Stimulated activated CD8-positive, alpha-beta memory T cell treated with anti-CD3 and anti-CD28 coated beads, Interleukin-12 subunit alpha, Interleukin-12 subunit beta, amount 100 ng/mL, for 24 hours (primary cell): Measurements from ENCODE around the gene CMPK2.
"Not testable (repeated sequence)": the region's sequence is repeated elsewhere in the genome, so short reads cannot be mapped to it uniquely, and the experiment has no call there.

ENCODE experiments used
- DNase-seq: peaks from one replicate; pipeline ENCODE4 v3.0.0-alpha.2; 2020; ENCODE audit errors: extremely low read depth

Gene CMPK2

DNA sequence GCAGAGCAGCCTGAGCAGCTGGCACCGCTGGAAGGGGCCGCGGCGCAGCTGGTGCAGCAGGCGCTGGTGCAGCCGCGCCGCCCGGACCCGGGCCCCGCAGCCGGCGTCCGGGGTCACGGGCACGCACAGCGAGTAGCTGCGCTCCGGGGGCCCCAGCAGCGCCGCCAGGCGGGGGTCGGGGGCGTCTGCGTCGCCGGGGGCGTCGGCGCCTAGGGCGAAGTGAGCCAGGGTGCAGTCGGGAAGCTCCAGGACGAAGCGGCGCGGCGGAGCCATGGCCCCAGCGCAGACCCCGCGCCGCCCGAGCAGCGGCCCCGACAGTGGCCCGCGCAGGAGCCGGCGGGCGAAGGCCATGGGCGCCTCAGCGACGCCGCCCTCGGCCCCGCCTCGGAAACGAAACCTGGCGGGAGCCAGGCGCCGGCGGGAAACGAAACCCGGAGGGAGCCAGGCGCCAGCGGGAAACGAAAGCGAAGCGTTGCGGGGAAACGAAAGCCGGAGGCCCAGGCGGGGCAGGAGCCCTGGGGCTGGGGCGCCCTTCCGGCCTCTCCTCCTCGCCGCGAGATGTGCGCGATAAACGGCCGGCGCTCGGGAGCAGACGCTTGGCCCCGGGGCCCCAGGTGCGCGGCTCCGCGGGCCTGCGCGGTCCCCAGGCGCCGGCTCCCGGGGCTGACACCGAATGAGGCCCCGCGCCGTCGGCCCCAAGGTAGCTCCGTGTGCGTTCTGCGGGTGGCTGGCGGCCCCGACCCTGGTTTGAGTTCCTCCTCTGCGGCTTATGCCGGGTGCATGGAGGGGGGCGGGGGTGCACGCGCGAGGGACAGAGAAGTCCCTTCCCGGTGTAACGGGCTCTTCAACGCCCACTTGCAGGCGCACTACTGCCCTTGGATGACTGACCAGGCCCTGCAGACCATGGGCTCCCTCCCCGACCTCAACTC lies at the start of gene CMPK2:
Gene CMPK2, minus strand, starts transcription at position 562 of the 929 bp plus-strand sequence. Its CDS starts 211 bp downstream, at position 351.
- DNase-seq = peak; percentile 38

- no peak for DNase-seq
Measured at GRCh38 chr2:6915399-6915798, 49.7 kb upstream of the CMPK2 start.

GRCh38 chr2:6914828-6915227 lies 49.1 kb upstream of the CMPK2 start:
- no peak for DNase-seq

DNA sequence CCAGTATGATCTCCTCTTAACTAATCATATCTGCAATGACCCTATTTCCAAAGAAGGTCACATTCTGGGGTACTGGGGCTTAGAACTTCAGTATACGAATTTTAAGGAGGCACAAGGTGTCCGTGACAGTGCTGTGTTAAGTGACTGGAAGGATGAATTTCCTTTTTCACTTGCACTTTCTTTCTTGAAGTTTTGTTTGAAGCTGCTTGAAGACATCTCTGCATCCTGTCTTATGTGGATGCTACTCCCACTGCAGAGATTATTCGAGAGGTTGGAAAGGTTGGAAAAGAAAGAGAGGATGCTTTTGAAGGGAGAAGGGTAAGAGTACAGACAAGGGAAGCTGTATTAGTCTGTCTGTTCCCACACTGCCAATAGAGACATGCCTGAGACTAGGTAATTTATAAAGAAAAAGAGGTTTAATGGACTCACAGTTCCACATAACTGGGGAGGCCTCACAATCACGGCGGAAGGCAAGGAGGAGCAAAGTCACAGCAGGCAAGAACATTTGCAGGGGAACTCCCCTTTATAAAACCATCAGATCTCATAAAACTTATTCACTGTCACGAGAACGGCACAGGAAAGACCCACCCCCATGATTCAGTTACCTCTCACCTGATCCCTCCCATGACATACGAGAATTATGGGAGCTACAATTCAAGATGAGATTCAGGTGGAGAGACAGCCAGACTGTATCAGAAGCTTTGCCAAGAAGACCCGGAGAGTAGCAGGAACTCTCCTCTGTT lies 47.9 kb upstream of the CMPK2 start:
- DNase-seq = no peak

GRCh38 chr2:6911721-6912120 lies 46.0 kb upstream of the CMPK2 start:
- DNase-seq = no peak

DNA sequence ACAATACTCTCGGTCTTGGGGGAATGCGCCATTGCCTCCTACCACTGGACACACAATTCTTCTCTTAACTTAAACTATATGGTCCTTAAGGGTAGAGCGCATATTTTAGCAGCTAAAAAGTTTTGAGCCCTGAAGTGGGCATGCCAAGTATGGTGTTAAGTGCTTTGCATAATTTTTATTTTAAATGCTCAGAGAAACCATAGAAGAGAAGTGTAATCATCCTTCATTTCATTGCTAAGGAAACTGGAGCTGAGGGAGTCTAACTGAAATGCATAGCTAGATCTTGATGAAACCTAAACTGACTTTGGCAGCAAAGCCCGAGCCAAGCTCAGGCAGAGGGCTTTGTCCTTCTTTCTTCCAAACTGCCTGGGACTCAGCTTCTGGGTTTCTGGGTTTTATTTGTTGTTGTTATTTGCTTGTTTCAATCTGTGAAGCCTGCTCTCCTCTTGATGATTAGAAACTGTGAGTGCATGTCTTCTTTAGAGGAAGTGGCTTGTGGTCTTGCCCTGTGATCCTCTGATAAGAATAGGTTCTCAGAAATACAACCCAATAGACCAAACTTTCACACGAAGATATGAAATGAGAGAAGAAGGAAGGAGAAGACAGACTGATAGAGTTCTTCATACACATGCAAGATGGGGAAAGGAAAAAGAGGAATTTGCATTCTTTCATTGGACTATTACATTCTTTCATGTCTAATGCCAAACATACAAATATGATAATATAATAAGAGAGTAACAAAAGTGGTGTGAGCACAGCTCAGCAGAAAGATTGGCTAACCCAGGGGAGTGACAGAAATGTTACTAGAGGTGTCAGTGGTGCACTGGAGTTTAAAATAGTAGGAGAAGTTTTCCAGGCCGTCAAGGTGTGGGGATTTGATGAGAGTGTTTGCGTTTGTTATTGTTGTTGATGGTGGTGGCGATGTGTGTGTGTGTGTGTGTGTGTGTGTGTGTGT lies 44.0 kb upstream of the CMPK2 start:
- DNase-seq = no peak

- DNase-seq = no peak
Measured at GRCh38 chr2:6908291-6908690, 42.6 kb upstream of the CMPK2 start.

- no peak for DNase-seq
Measured at GRCh38 chr2:6906165-6906741, 40.5 kb upstream of the CMPK2 start.

DNA sequence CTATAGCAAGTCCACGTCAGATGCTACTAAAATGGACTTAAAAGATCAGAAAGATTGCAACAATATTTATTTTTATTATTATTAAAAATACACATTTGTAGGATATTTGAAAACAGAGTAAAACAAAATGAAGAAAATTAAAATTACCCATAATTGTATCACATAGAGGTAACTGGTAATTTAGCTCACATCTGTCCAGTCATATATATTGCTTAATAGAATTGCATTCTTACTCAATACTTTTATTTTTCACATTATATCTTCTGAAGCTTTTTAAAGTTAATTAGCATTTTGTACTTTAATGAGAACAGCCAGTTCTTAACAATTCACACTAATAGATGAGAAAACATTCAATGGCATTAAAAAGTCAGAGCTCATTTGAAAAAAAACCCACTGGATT lies 40.0 kb upstream of the CMPK2 start:
- no peak for DNase-seq

DNA sequence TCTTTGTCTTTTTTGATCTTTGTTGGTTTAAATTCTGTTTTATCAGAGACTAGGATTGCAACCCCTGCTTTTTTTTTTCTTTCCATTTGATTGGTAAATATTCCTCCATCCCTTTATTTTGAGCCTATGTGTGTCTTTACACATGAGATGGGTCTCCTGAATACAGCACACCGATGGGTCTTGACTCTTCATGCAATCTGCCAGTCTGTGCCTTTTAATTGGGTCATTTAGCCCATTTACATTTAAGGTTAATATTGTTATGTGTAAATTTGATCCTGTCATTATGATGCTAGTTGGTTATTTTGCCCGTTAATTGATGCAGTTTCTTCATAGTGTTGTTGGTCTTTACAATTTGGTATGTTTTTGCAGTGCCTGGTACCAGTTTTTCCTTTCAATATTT lies 36.9 kb upstream of the CMPK2 start:
- DNase-seq = not testable (repeated sequence)

GRCh38 chr2:6896930-6897759 lies 31.4 kb upstream of the CMPK2 start:
- DNase-seq = no peak

GRCh38 chr2:6893876-6894482 lies 28.3 kb upstream of the CMPK2 start:
- DNase-seq = no peak

GRCh38 chr2:6888724-6889123 lies 23.0 kb upstream of the CMPK2 start:
- no peak for DNase-seq

- DNase-seq = no peak
Measured at GRCh38 chr2:6887751-6888192, 22.1 kb upstream of the CMPK2 start.

DNA sequence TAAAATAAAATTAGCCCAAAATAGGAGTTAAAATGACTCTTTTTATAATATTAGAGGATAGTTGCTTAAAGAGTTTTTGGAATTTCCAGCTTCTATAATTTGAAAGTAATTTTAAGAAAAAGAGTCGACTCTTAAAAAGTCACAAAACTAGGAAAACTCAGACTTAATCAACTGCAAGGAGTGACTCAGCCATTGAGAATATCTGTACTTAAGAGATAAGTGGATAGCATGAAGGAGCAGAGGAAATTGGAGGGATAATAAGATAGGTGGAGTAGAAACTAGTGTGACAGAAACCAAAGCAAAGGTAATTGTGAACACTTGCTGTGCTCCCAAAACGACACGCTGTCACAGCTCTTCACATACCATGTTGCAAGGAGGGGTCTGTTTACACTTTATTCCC lies 20.3 kb upstream of the CMPK2 start:
- no peak for DNase-seq

DNA sequence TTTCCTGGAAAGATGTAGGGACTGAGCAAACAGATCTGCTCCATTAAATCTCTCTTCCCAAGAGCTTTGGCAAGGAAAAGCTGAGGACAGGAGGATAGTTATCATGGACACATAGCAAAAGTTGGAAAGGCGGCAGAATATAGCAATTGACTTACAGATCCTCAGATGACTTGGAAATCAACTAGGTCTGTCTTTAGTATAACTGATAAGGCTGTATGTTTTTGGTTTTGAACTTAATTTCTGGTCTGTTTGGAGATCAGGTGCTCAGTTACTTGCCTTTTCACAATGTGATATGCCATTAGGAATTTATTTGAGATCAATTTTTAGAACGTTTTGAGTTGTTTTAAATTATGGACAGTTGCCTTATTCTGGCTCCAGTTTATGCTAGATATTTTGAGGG lies 19.8 kb upstream of the CMPK2 start:
- DNase-seq = no peak

DNA sequence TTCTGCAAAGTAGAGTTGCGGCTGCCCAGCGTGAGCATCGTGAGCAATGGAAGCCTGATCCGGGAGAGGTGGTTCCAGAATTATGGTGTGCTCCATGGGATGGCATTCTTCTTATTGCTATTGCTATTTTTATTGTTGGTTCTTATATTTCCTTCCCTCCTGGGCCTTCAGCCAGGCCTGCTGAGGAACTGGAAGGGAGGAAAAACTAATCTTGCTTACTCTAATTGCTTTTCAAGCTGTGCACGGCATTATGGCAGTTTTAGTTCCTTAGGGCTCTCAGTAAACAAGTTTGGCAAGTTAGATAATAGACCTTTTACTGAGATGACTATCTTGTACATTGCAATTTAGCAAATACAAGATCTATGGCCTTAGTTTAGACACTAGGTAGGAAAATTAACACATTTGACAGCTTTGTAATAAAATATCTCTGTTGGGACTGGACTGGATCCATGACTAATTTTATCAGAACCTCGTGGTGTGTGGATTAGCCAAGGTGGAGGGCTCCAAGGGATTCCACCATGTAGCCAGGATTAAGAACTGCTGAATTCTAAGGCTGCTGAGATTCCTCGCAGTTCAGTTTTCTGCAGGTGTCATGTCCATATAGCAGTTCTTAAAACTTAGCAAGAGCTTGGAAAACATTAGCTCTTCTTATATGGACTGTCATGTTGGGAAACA lies 17.9 kb upstream of the CMPK2 start:
- DNase-seq = no peak

DNA sequence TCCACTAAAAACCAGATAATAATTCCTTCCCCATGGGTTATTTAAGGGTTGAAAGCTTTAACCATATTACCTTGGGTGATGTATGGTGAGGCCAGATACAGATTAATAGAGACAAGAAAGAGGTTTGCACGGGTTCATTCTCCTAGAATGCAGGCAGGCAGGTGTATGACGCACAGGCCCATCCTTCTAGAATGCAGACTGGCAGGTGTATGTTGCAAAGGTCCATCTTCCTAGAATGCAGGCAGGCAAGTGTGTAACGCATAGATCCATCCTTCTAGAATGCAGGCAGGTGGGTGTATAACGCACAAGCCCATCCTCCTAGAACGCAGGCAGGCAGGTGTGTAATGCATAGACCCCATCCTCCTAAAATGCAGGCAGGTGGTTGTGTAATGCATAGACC lies 15.8 kb upstream of the CMPK2 start:
- no peak for DNase-seq

GRCh38 chr2:6881046-6881445 lies 15.3 kb upstream of the CMPK2 start:
- DNase-seq = no peak
